HG03521 (cell line): ENCODE results near the gene HIBADH.
"Not testable (repeated sequence)": the region's sequence is repeated elsewhere in the genome, so short reads cannot be mapped to it uniquely, and the experiment has no call there.

Source experiments
- ATAC-seq: cut with Tn5 transposase; IDR thresholded peaks from one replicate; pipeline ENCODE4 v1.9.1; 2021; ENCODE audit warnings: mild to moderate bottlenecking, moderate library complexity; ENCODE audit not compliant: unreplicated experiment

HIBADH gene

GRCh38 chr7:27605283-27605682, 57.4 kb downstream of the HIBADH start:
- no peak for ATAC-seq

- ATAC-seq: no peak
Measured at GRCh38 chr7:27603813-27604212, 58.9 kb downstream of the HIBADH start.

- no peak for ATAC-seq
Measured at GRCh38 chr7:27602766-27603165, 59.9 kb downstream of the HIBADH start.

- no peak for ATAC-seq
Measured at GRCh38 chr7:27601217-27601616, 61.5 kb downstream of the HIBADH start.

GRCh38 chr7:27600247-27600646, 62.4 kb downstream of the HIBADH start:
- ATAC-seq: no peak

- no peak for ATAC-seq
Measured at GRCh38 chr7:27595009-27595408, 67.7 kb downstream of the HIBADH start.

- no peak for ATAC-seq
Measured at GRCh38 chr7:27593226-27593625, 69.5 kb downstream of the HIBADH start.

GRCh38 chr7:27590416-27590815, 72.3 kb downstream of the HIBADH start:
- no peak for ATAC-seq

- no peak for ATAC-seq
Measured at GRCh38 chr7:27587429-27587828, 75.3 kb downstream of the HIBADH start.

GRCh38 chr7:27586825-27587224, 75.9 kb downstream of the HIBADH start:
- ATAC-seq: peak; percentile 72

GRCh38 chr7:27585781-27586447, 76.8 kb downstream of the HIBADH start:
- ATAC-seq: no peak

- ATAC-seq: no peak
Measured at GRCh38 chr7:27581906-27582305, 80.8 kb downstream of the HIBADH start.

GRCh38 chr7:27581119-27581518, 81.6 kb downstream of the HIBADH start:
- no peak for ATAC-seq

GRCh38 chr7:27579565-27579964, 83.1 kb downstream of the HIBADH start:
- ATAC-seq: no peak

GRCh38 chr7:27578169-27578568, 84.5 kb downstream of the HIBADH start:
- ATAC-seq: not testable (repeated sequence)

- ATAC-seq: no peak
Measured at GRCh38 chr7:27576360-27576944, 86.2 kb downstream of the HIBADH start.

- no peak for ATAC-seq
Measured at GRCh38 chr7:27575613-27576012, 87.1 kb downstream of the HIBADH start.

- ATAC-seq: no peak
Measured at GRCh38 chr7:27569106-27569505, 93.6 kb downstream of the HIBADH start.

GRCh38 chr7:27567266-27567665, 95.4 kb downstream of the HIBADH start:
- no peak for ATAC-seq

GRCh38 chr7:27564881-27565482, 97.7 kb downstream of the HIBADH start:
- no peak for ATAC-seq

- no peak for ATAC-seq
Measured at GRCh38 chr7:27560706-27561235, 101.9 kb downstream of the HIBADH start.

- ATAC-seq: no peak
Measured at GRCh38 chr7:27555670-27556069, 107.0 kb downstream of the HIBADH start.
